HG02798 (cell line): Measurements from ENCODE around the gene RBM20.
"Not testable (repeated sequence)": the region's sequence is repeated elsewhere in the genome, so short reads cannot be mapped to it uniquely, and the experiment has no call there.

Experiments
- ATAC-seq: cut with Tn5 transposase; IDR thresholded peaks from one replicate; pipeline ENCODE4 v1.9.1; 2021; ENCODE audit warnings: mild to moderate bottlenecking; ENCODE audit not compliant: unreplicated experiment, poor library complexity

The RBM20 gene

DNA sequence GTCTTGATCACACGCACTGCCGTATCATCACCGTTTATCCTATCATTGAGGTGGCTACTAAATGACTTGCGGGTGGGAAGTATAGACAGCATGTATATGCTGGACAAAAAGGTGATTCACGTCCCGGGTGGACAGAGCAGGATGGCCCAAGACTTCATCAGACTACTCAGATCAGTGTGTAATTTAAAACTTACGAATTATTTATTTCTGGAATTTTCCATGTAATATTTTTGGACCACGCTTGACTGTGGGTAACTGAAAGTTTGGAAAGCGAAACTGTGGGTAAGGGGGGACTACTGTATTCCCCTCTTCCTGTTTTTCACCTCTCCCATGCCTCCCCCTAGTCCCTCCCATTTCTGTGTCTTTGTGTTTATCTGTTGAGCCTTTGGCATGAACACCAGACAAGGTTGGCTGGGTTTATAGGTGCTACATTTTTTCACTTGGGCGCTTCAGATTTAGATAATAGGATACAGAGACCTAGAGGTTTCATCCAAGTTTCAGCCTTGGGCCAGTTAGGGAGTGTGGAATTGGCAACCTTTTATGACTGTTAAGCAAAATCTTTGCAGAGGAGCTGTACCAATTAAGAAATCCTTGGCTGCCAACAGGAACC, 55.8 kb downstream of the RBM20 start:
- no peak for ATAC-seq

DNA sequence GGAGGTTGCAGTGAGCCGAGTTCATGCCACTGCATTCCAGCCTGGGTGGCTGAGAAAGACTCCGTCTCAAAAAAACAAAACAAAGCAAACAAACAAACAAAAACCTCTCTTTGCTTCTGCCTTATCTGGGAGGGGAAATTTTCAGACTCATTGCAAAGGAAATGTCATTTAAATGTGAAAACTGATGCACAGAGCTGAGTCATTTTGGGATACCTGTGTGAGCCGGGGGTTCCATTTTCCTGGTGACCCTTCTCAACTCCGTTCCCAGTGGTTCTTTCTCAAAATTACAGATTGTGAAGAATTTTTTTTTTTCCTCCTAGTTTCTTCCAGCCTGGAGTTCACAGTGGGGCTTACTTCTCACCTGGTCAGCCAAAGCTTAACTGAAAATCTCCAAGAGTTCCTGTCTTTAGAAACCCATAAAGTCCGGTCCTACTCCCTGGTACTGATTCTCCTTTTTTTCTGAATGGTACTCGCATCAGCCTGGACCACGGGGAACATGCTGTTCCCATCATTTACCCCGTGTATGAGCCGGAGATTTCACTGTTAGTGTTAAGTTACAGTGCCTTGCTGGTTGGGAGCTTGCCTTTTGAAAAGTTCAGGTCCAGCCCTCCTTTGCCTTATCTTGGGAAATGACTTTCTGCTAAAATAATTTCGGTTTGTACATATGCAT, 56.9 kb downstream of the RBM20 start:
- ATAC-seq = no peak

DNA sequence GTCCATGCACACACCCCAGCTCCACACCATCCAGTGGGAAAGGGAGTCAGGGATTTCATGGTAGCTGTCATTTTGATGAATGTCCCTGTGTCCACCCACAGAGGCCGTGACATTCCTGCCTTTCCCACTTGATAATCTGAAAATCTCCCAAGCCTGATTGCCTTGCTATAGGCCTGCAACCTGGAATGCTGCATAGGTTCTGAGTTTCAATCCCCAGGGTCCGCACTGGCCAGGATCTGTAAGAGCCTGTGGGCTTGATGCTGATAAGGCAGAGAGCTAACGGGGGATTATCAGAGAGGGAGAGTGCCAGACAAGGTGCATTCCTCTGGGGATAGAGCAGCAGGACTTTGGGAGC, 57.5 kb downstream of the RBM20 start:
- ATAC-seq = no peak

- no peak for ATAC-seq
Observed at GRCh38 chr10:110704070-110704469, 59.9 kb downstream of the RBM20 start.

- ATAC-seq = no peak
Observed at GRCh38 chr10:110704906-110705476, 60.9 kb downstream of the RBM20 start.

GRCh38 chr10:110705596-110705995, 61.5 kb downstream of the RBM20 start:
- ATAC-seq = not testable (repeated sequence)

DNA sequence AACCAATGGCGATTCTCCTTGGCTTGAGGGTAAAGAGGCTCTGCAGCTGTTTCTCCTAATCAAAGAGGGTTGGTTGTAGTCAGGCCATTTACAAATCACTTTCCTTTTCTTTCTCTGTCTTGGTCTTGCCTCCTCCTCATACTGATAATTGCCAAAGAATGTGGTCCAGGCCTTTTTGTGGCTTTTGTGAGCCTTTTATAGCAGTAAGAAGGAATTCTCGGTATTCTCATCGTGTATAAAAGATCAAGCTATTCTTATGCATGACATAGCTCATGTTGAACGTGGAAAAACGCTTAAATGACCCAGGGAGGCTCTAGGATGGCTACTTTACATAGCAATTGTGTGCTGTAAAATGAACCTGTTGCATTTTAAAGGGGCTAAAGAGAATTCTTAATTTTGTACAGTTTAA, 62.6 kb downstream of the RBM20 start:
- no peak for ATAC-seq

DNA sequence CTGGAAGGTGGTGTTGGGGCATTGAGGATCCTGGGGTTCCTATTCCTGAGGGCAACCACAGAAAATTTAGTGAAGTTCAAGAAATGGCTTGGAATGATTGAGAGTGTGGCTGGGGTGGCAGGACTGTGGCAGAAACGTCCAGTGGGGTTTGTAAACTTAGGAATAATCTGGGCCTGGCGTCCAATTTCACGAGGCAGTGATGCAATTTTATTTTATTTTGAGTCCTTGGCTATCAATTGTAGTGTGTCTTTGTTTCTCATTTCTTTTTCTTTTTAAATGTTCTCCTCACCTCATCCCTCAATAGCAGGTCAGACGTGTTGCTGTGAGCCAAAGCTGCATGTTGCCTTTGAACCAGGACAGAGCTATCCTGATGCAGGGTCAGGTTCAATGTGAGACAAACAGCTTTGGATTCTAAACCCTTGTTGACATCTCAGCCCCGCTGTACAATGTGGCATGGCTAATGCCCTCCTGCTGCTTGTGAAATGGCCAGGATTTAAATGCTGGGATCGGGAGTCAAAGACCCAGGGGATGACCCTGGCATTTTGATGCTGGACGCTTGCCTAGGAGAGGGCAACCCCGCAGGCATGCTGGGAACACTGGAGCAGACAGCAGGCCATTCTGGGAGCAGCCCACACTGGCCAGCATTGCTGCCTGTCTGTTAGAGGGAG, 64.8 kb downstream of the RBM20 start:
- no peak for ATAC-seq

DNA sequence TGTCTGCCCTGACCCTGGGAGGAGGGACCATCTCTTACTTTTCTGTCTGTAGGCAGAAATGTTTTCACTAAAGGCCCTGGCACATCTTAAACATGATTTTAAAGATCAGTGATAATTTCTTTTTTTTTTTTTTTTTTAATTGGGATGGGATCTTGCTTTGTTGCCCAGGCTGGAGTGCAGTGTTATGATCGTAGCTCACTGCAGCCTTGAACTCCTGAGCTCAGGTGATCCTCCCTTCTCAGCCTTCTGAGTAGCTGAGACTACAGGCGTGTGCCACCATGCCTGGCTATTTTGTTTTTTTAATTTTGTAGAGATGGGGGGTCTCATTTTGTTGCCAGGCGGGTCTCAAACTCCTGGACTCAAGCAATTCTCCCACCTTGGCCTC, 65.3 kb downstream of the RBM20 start:
- ATAC-seq = no peak

- ATAC-seq = no peak
Observed at GRCh38 chr10:110709964-110710587, 65.9 kb downstream of the RBM20 start.

GRCh38 chr10:110710621-110711020, 66.5 kb downstream of the RBM20 start:
- no peak for ATAC-seq

- ATAC-seq = no peak
Observed at GRCh38 chr10:110711382-110711781, 67.2 kb downstream of the RBM20 start.

- no peak for ATAC-seq
Observed at GRCh38 chr10:110714356-110714755, 70.2 kb downstream of the RBM20 start.

DNA sequence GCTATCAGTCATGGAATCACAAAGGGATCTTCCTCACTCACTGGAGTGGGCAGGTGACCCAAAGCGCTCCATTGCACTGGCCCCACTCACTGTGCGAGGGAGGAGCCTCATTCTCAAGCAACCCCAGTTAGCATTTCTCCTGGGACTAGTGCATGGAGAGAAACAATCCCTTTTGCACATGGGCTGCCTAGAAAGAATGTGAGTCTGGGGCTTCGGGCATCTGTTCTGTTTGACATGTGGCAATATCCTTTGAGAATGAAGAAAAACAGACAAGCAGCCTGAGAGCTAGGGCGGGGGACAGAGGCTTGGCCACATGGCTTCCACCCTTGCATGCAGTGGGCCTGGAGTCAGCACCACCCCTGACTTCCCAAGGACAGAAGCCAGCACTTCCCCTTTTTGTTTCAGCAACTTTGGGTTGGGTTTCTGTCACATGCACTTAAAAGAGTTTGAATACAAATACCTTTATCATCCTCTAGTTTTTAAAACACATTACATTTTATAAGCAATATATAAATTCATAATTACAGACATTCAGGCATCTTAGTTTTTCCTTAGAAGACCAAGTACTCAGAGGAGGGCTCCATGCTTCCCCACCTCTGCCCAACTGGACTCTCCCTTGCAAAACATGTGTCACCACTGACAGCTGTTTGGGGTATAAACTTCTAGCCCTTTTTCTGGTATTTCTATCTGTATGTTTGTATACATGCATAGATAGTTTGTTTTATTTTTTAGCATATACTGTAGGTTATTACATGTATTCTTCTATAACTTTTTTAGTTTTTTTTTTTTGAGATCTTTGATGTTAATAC, 73.8 kb downstream of the RBM20 start:
- peak; percentile 36 for ATAC-seq

- no peak for ATAC-seq
Observed at GRCh38 chr10:110721406-110722038, 77.4 kb downstream of the RBM20 start.

DNA sequence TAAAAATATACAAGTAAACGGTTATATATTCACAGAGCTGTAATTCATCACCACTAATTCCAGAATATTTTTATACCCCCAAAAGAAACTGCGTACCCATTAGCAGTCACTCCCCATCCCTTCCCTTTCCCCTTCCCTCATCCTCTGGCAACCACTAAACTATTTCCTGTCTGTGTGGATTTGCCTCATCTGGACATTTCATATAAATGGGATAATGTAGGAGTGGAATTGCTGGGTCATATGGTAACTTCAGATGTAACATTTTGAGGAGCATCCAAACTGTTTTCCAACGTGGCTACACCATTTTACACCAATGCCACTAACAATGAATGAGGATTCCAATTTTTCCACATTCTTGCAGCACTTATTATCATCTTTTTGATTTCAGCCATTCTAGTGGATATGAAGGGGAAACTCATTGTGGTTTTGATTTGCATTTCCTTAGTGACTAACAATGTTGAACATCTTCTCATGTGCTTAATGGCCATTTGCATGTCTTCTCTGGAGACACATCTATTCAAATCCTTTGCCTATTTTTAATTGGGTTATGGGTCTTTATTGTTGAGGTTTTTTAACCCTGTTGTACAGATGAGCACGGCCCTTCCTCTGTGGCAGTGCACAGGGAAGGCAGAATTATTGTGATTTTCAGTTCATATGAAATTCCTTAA, 79.2 kb downstream of the RBM20 start:
- peak; percentile 53 for ATAC-seq

DNA sequence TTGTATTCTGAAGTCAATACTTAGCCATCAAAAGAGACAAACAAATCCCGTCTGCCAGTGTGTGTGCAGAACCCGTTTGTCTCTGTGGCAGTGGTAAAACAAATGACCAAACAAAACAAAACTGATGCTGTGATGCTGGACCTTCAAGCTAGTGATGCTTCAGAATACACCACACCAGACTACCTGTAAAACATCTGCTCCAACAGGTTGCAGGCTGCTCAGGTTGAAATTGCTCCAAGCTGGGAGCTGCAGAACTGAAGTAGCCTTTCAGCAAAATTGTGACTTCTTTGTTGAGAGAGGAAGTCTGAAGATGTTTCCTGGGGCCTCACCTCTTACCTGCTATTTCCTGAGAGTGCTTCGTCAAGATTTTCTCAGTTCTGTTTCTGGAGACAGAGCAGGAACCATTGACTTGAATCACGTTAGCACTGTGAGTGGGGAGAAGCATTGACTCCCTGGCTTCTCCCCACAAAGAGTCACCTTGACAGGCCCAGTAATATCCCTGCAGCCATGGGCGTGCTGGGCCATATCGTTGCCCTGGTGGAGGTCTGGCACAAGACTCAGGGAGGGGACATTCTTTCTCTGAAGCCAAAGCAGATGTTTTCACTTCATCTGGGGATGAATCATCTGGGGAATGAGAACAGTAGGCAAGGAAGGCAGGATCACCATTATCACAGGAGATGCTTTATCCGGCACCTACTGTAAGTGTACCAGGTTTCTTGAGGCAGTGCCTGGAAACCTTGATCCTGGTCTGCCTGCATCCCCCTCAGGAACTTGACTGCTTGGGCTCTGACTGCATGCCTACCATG, 80.2 kb downstream of the RBM20 start:
- no peak for ATAC-seq

DNA sequence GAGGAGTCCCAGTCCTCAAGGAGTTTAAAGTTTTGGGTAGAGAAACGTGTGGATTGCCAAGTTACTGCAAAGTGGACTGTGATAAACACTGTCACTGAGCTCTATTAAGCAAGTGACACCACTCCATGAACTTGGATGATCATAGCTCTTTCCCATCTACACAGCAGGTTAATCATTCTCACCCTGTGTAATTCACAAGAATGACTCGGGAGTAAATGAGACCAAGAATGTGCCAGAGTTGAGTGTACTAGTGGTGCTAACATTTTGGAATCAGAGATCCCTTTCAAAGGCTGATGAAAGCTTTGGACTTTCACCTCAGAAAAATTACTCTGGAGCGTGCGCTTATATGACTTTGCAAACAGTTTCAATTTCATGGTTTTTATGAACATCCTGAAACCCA, 80.8 kb downstream of the RBM20 start:
- no peak for ATAC-seq
